ENCODE data around the gene SNX18.

The SNX18 gene

GRCh38 chr5:54552446-54552845 lies 34.9 kb downstream of the SNX18 start:
- ChIA-PET POLR2A (no interaction called here), CTCF (no interaction called here)
- Histone ChIP-seq H3K9me3 (ENCODE audit: control insufficient read depth, insufficient read depth, low read depth, low read length) (no peaks in the 10 kb centered on the region), H3K27ac (ENCODE audit: extremely low read depth, low read depth, low read length) (no peak overlapping the region), H3K4me3 (ENCODE audit: low read depth, low read length) (no peak overlapping the region), H3K36me3 (ENCODE audit: control insufficient read depth in 2 of 2, insufficient read depth in 1 of 2, low read length in 2 of 2) (peaks cover 0 to 2% of the 10 kb centered on the region in 2 experiments; a peak in 1 of 3 replicates), H3K4me1 (ENCODE audit: control insufficient read depth, insufficient read depth, low read length) (no peaks in the 10 kb centered on the region)
- TF ChIP-seq, protein P1, sequence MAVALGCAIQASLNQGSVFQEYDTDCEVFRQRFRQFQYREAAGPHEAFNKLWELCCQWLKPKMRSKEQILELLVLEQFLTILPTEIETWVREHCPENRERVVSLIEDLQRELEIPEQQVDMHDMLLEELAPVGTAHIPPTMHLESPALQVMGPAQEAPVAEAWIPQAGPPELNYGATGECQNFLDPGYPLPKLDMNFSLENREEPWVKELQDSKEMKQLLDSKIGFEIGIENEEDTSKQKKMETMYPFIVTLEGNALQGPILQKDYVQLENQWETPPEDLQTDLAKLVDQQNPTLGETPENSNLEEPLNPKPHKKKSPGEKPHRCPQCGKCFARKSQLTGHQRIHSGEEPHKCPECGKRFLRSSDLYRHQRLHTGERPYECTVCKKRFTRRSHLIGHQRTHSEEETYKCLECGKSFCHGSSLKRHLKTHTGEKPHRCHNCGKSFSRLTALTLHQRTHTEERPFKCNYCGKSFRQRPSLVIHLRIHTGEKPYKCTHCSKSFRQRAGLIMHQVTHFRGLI (tag by site-specific recombination; IDR thresholded peaks at IDR 0.05): no peak
- TF ChIP-seq PRDM2 (tag by site-specific recombination; IDR thresholded peaks at IDR 0.05; ENCODE audit: borderline replicate concordance) (no peak), ZNF626 (tag by site-specific recombination; IDR thresholded peaks at IDR 0.05) (no peak), ZNF610 (tag by site-specific recombination; IDR thresholded peaks at IDR 0.05; ENCODE audit: borderline replicate concordance) (no peak), TCF7L2 (IDR thresholded peaks at IDR 0.05; ENCODE audit: borderline replicate concordance, low read depth, low read length) (no peak), ZNF585B (tag by site-specific recombination; IDR thresholded peaks at IDR 0.05) (no peak), KLF16 (tag by site-specific recombination; IDR thresholded peaks at IDR 0.05) (no peak), PRDM4 (tag by site-specific recombination; IDR thresholded peaks at IDR 0.05) (no peak)
- TF ChIP-seq, protein P2, sequence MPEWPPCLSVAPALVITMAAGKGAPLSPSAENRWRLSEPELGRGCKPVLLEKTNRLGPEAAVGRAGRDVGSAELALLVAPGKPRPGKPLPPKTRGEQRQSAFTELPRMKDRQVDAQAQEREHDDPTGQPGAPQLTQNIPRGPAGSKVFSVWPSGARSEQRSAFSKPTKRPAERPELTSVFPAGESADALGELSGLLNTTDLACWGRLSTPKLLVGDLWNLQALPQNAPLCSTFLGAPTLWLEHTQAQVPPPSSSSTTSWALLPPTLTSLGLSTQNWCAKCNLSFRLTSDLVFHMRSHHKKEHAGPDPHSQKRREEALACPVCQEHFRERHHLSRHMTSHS (tag by site-specific recombination; IDR thresholded peaks at IDR 0.05): no peak
- TF ChIP-seq, protein P3, sequence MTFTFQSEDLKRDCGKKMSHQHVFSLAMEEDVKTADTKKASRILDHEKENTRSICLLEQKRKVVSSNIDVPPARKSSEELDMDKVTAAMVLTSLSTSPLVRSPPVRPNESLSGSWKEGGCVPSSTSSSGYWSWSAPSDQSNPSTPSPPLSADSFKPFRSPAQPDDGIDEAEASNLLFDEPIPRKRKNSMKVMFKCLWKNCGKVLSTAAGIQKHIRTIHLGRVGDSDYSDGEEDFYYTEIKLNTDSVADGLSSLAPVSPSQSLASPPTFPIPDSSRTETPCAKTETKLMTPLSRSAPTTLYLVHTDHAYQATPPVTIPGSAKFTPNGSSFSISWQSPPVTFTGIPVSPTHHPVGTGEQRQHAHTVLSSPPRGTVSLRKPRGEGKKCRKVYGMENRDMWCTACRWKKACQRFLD (tag by site-specific recombination; IDR thresholded peaks at IDR 0.05): no peak

DNA sequence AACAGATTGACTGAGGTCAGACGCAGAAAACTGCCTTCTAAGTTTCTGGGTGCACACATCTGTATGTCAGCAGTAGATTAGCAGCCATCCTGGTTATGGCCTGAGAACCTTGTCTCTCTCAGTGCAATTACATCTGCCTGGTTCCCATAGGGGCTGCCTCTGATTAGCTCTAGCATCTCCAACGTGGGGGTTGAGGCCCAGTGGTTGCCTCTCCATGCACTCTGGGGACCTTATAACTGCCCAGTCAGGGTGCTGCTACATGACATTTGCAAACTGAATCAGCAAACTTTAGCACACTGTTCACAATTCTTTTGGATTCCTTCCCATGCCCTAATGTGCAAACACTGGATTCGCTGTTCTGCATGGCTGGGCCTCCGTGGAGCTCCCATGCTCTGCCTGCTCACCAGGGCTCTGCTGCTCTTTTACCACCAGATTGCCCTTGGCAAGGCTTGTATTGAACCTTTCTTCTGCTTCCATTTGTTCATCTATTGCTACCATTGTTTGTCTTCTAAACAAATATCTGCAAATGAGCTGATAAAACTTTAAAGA lies 36.2 kb downstream of the SNX18 start:
- H3K27ac ChIP-seq (ENCODE audit: extremely low read depth, low read depth, low read length): no peak overlapping the region

More for the DNA sequence above, 36.2 kb downstream of the SNX18 start:
- no peaks in the 10 kb centered on the region for H3K36me3 ChIP-seq (ENCODE audit: control insufficient read depth in 2 of 2, insufficient read depth in 1 of 2, low read length in 2 of 2)
- ChIA-PET POLR2A (no interaction called here), CTCF (interaction anchor here (0.6 kb wide), 1 partner anchor 313 kb away, joined by 4 read pairs; no protein-coding TSS in a partner anchor)
- TF ChIP-seq ZNF112 (tag by site-specific recombination; IDR thresholded peaks at IDR 0.05) (no peak), ZBTB17 (tag by site-specific recombination; IDR thresholded peaks at IDR 0.05) (no peak), ZNF132 (tag by site-specific recombination; IDR thresholded peaks at IDR 0.05; ENCODE audit: borderline replicate concordance) (no peak)
- H3K4me3 ChIP-seq (ENCODE audit: low read depth, low read length): no peak overlapping the region
- H3K4me1 ChIP-seq (ENCODE audit: control insufficient read depth, insufficient read depth, low read length): no peaks in the 10 kb centered on the region
- H3K9me3 ChIP-seq (ENCODE audit: control insufficient read depth, insufficient read depth, low read depth, low read length): no peaks in the 10 kb centered on the region
